ENCODE results near the gene HSPA4.
"Not testable (repeated sequence)": the region's sequence is repeated elsewhere in the genome, so short reads cannot be mapped to it uniquely, and the experiment has no call there.

The HSPA4 gene

GRCh38 chr5:133029416-133029815 is 22.4 kb upstream of the HSPA4 start:
- no peak for DNase-seq (ENCODE audit: extremely low read depth, low read depth)
- TF ChIP-seq CTCF (IDR thresholded peaks at IDR 0.05; ENCODE audit: low read depth, low read length): no peak

GRCh38 chr5:133030343-133031005 is 21.3 kb upstream of the HSPA4 start:
- no peak for TF ChIP-seq CTCF (IDR thresholded peaks at IDR 0.05; ENCODE audit: low read depth, low read length)
- DNase-seq (ENCODE audit: extremely low read depth, low read depth): no peak

- no peak for DNase-seq (ENCODE audit: extremely low read depth, low read depth)
- no peak for TF ChIP-seq CTCF (IDR thresholded peaks at IDR 0.05; ENCODE audit: low read depth, low read length)
Measured at GRCh38 chr5:133032852-133033742, 18.7 kb upstream of the HSPA4 start.

GRCh38 chr5:133034064-133034463 is 17.7 kb upstream of the HSPA4 start:
- DNase-seq (ENCODE audit: extremely low read depth, low read depth): no peak
- no peak for TF ChIP-seq CTCF (IDR thresholded peaks at IDR 0.05; ENCODE audit: low read depth, low read length)

- no peak for DNase-seq (ENCODE audit: extremely low read depth, low read depth)
- TF ChIP-seq CTCF (IDR thresholded peaks at IDR 0.05; ENCODE audit: low read depth, low read length): no peak
Measured at GRCh38 chr5:133035224-133035623, 16.6 kb upstream of the HSPA4 start.

GRCh38 chr5:133036677-133037076 is 15.1 kb upstream of the HSPA4 start:
- not testable (repeated sequence) for DNase-seq (ENCODE audit: extremely low read depth, low read depth)

- no peak for TF ChIP-seq CTCF (IDR thresholded peaks at IDR 0.05; ENCODE audit: low read depth, low read length)
- no peak for DNase-seq (ENCODE audit: extremely low read depth, low read depth)
Measured at GRCh38 chr5:133041157-133041784, 10.5 kb upstream of the HSPA4 start.

Data from AG09319 (cell line).